Measurements from ENCODE around the gene MIER1. TPM values are rescaled to one million over a fixed set of nuclear protein-coding genes. Genes with fewer than 3 reads are reported as not detected.
"Not testable (repeated sequence)": the region's sequence is repeated elsewhere in the genome, so short reads cannot be mapped to it uniquely, and the experiment has no call there.

The MIER1 gene
- total RNA-seq: 10 to 100 TPM; 22.2 to 45.6 TPM

DNA sequence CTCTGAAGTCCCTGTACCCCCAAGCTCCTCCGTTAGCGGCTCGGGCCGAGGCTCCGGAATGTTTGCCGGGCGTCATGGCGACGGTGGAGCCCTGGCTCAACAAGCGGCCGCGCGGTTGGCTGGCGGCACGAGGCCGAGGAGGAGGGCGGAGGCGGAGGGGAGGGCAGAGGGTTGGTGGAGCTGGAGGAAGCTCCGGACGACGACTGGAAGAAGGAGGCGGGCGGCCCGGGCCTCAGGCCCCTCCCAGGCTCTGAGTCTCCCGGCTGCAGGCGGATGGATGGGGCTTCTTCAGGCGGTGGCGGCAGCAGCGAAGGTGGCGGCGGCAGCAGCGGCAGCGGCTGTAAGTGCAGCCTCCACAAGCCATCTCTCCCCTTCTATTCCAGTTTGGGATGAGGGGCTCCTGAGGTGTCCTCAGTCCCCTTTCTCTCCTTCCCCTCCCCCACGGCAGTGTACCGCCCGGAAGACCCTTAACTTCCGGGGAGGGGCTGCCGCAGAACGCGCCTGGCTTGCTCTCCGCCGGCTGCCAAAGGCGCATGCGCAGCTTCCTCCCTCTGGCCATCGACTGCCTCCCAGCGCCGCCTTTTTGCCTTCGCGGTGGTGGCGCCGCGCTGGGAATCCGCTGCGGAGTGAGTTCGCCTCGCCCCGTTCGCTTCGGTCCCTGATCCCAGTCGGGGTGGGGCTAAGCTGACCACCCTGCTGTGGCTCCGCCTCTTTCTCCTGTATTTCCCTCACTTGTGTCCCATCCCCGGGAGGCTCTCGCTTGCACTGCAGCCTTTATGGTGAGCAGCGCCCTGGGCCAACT, at the start of gene MIER1, which contains the start of gene DNAI4:
MIER1 (plus strand) TSS at position 235 of the 802 bp plus-strand sequence; CDS start at position 274, 39 bp downstream.
DNAI4 (minus strand) TSS at position 101 of the 802 bp plus-strand sequence; CDS start at position 76, 25 bp downstream.
- DNase-seq (ENCODE audit: low spot score): peak; percentile 97
- no peaks in the 10 kb centered on the region for H3K36me3 ChIP-seq
- TF ChIP-seq POLR2A (IDR thresholded peaks at IDR 0.05) (peak; percentile 81), POLR2AphosphoS5 (IDR thresholded peaks at IDR 0.05) (peak; percentile 81)
- TF ChIP-seq, protein P1, sequence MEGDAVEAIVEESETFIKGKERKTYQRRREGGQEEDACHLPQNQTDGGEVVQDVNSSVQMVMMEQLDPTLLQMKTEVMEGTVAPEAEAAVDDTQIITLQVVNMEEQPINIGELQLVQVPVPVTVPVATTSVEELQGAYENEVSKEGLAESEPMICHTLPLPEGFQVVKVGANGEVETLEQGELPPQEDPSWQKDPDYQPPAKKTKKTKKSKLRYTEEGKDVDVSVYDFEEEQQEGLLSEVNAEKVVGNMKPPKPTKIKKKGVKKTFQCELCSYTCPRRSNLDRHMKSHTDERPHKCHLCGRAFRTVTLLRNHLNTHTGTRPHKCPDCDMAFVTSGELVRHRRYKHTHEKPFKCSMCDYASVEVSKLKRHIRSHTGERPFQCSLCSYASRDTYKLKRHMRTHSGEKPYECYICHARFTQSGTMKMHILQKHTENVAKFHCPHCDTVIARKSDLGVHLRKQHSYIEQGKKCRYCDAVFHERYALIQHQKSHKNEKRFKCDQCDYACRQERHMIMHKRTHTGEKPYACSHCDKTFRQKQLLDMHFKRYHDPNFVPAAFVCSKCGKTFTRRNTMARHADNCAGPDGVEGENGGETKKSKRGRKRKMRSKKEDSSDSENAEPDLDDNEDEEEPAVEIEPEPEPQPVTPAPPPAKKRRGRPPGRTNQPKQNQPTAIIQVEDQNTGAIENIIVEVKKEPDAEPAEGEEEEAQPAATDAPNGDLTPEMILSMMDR (IDR thresholded peaks at IDR 0.05): peak in 2 of 4 experiments; percentile 27 to 52
- no peaks in the 10 kb centered on the region for H3K9me3 ChIP-seq
- H3K27ac ChIP-seq: peak within 1 kb of the TSS; percentile 80 to 92
- WGBS: under 1% methylated on average over 61 of the region's 64 CpGs
- no peaks in the 10 kb centered on the region for H3K27me3 ChIP-seq (replicated peaks; ENCODE audit: insufficient read depth)
- intact Hi-C loops (cut with DNase I): loop anchor here (10.0 kb wide), 1 partner anchor 60 kb away; no protein-coding TSS in a partner anchor
- H3K4me3 ChIP-seq: peak within 1 kb of the TSS; percentile 71 to 74
- peaks cover 2% of the 10 kb centered on the region for H3K4me1 ChIP-seq (replicated peaks)

DNA sequence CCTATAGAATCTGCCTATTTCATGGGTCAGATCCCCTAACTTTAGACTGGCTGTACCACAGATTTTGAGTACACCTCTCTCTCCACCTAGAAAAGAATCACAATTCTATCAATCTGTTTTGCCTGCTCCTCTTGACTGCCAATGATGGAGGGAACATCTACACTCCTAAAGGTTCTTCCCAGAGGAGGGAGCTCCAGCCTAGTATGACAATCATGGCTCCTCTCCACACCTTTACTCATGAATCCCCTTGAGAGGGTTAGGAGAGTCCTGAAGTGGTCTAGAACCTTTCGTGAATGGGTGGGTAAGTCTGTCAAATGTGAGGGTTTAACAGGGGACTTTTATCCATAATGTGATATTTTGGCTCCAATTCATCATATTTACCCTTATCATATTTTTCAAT, 48.1 kb upstream of the MIER1 start:
- WGBS: 82% methylated on average over 1 of the region's 1 CpG
- Histone ChIP-seq H3K27me3 (replicated peaks; ENCODE audit: insufficient read depth) (no peaks in the 10 kb centered on the region), H3K27ac (no peak overlapping the region), H3K9me3 (no peaks in the 10 kb centered on the region), H3K4me3 (no peak overlapping the region), H3K36me3 (no peaks in the 10 kb centered on the region), H3K4me1 (replicated peaks) (no peaks in the 10 kb centered on the region)
- TF ChIP-seq, protein P1 (IDR thresholded peaks at IDR 0.05): no peak
- no peak for TF ChIP-seq POLR2AphosphoS5 (IDR thresholded peaks at IDR 0.05)
- DNase-seq (ENCODE audit: low spot score): no peak
- intact Hi-C loops (cut with DNase I): no loop called here

DNA sequence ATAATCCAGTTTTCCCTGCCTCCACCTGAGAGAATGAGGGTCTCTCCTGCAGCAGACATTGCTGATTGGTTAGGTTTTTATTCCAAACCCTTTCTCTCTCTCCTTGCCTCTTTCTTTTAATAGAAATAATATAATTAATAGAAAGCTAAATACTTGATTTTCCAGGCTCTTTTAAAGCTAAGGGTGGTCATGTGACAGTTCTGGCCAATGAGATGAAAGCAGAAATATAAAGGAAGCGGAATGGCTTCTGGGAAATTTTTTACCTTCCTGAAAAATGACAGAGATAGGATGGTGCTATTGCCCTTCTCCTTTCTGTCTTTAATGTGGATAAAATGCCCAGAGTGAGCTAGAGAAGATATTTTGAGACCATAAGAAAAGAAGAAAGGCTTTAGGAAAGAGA, 35.8 kb upstream of the MIER1 start:
- no peaks in the 10 kb centered on the region for H3K36me3 ChIP-seq
- no peaks in the 10 kb centered on the region for H3K9me3 ChIP-seq
- H3K27me3 ChIP-seq (replicated peaks; ENCODE audit: insufficient read depth): no peaks in the 10 kb centered on the region
- no peak overlapping the region for H3K4me3 ChIP-seq
- TF ChIP-seq POLR2AphosphoS5 (IDR thresholded peaks at IDR 0.05): no peak
- TF ChIP-seq POLR2A (IDR thresholded peaks at IDR 0.05): no peak
- TF ChIP-seq, protein P1 (IDR thresholded peaks at IDR 0.05): no peak
- no peak overlapping the region for H3K27ac ChIP-seq
- DNase-seq (ENCODE audit: low spot score): no peak
- H3K4me1 ChIP-seq (replicated peaks): no peaks in the 10 kb centered on the region
- intact Hi-C loops (cut with DNase I): no loop called here
- 100% methylated on average over 1 of the region's 1 CpG for WGBS

DNA sequence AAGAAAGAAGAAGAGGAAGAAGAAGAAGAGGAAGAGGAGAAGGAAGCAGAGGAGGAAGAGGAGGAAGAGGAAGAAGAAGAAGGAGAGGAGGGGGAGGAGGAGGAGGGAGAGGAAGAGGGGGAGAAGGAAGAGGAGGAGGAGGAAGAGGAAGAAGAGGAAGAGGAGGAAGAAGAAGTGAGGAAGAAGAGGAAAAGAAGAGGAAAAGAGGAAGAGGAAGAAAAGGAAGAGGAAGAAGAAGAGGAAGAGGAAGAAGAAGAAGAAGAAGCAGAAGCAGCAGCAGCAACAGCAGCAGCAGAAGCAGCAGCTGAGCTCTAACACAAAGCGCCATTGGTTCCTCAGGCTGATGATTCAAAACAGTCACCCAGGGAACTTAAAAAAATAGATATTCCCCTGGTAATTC, 34.2 kb upstream of the MIER1 start:
- TF ChIP-seq POLR2AphosphoS5 (IDR thresholded peaks at IDR 0.05) (no peak), POLR2A (IDR thresholded peaks at IDR 0.05) (no peak)
- TF ChIP-seq, protein P1 (IDR thresholded peaks at IDR 0.05): no peak
- WGBS: 90% methylated on average over 1 of the region's 1 CpG
- H3K27ac ChIP-seq: no peak overlapping the region
- no peaks in the 10 kb centered on the region for H3K4me1 ChIP-seq (replicated peaks)
- H3K4me3 ChIP-seq: no peak overlapping the region
- H3K27me3 ChIP-seq (replicated peaks; ENCODE audit: insufficient read depth): no peaks in the 10 kb centered on the region
- no peaks in the 10 kb centered on the region for H3K36me3 ChIP-seq
- intact Hi-C loops (cut with DNase I): no loop called here
- DNase-seq (ENCODE audit: low spot score): no peak
- no peaks in the 10 kb centered on the region for H3K9me3 ChIP-seq

DNA sequence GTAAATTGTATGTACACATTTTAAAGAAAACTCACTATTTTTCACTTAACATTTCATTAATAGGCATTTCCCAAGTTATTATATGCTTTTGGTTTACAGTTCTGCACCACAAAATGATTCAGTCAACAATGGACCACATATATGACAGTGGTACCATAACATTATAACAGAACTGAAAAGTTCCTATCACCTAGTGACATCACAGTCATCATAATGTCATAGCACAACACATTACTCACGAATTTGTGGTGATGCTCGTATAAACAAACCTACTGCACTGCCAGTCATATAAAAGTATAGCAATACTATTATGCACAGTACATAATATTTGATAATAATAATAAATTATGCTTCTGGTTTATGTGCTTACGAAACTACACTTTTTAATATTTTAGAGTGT, 31.1 kb upstream of the MIER1 start:
- Histone ChIP-seq H3K27me3 (replicated peaks; ENCODE audit: insufficient read depth) (no peaks in the 10 kb centered on the region), H3K36me3 (no peaks in the 10 kb centered on the region), H3K9me3 (no peaks in the 10 kb centered on the region), H3K4me1 (replicated peaks) (no peaks in the 10 kb centered on the region), H3K4me3 (no peak overlapping the region), H3K27ac (no peak overlapping the region)
- 93% methylated on average over 3 of the region's 3 CpGs for WGBS
- intact Hi-C loops (cut with DNase I): no loop called here
- TF ChIP-seq POLR2A (IDR thresholded peaks at IDR 0.05): no peak
- TF ChIP-seq, protein P1 (IDR thresholded peaks at IDR 0.05): no peak
- TF ChIP-seq POLR2AphosphoS5 (IDR thresholded peaks at IDR 0.05): no peak
- no peak for DNase-seq (ENCODE audit: low spot score)

DNA sequence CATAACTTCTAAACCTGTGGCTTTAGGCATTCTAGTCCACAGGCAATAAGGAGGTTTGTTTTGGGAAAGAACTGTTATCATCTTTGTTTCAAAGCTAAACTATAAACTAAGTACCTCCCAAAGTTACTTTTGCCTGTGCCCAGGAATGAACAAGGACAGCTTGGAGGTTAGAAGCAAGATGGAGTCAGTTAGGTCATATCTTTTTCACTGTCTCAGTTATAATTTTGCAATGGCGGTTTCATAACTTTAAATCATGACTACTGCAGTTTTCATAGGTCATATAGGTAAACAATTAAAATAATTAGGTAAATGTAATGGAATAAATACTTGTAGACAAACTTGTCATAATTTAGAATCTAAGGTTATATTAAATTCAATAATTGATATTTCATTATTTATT, 9.6 kb upstream of the MIER1 start:
- 97% methylated on average over 1 of the region's 1 CpG for WGBS
- DNase-seq (ENCODE audit: low spot score); intact Hi-C loops (cut with DNase I): not testable (repeated sequence)

More for the DNA sequence above, 9.6 kb upstream of the MIER1 start:
- not testable (repeated sequence) for H3K27ac ChIP-seq; H3K9me3 ChIP-seq; H3K4me3 ChIP-seq; H3K4me1 ChIP-seq (replicated peaks); H3K36me3 ChIP-seq; H3K27me3 ChIP-seq (replicated peaks; ENCODE audit: insufficient read depth)

Measured in prostate gland (tissue), 2 donors.